Measurements from ENCODE around the gene MYH2.

GRCh38 chr17:10512856-10513255, 36.6 kb downstream of the MYH2 start:
- TF ChIP-seq CTCF (IDR thresholded peaks at IDR 0.05) (no peak), POLR2A (IDR thresholded peaks at IDR 0.05) (no peak)

Measured in vagina (tissue), 2 donors.